Posterior vena cava (tissue), 2 donors: ENCODE measurements around the gene SLC39A11. TPM values are rescaled to one million over a fixed set of nuclear protein-coding genes. Genes with fewer than 3 reads are reported as not detected.
"Not testable (repeated sequence)": the region's sequence is repeated elsewhere in the genome, so short reads cannot be mapped to it uniquely, and the experiment has no call there.

Source experiments
- DNase-seq: peaks from one replicate; pipeline ENCODE4 v3.0.0-alpha.2; 2020; ENCODE audit warnings: low spot score
- intact Hi-C, 2 donors: fragments of 100-400 bp; cut with DNase I; formaldehyde crosslinking; loops; one replicate each; pipeline versions ENCODE4 v1.14.1 to v1.14.2; 2022 to 2023
- total RNA-seq, 2 donors: library from RNA; stranded (reverse); fragmentation: NEBNext Ultra II Directional; extraction: Animal tissue kit (Norgen Biotek cat#: 25700); gene quantifications; one replicate each; pipeline ENCODE4 v1.2.1, GENCODE V29; 2021
- donor health status: DM: yes; HTN: yes; CAD: no.
- donor health status: DM: yes; HTN: yes; CAD: no.

Gene SLC39A11
- total RNA-seq, 2 donors from 2014 or later, result 20.6 to 25.8 TPM

DNA sequence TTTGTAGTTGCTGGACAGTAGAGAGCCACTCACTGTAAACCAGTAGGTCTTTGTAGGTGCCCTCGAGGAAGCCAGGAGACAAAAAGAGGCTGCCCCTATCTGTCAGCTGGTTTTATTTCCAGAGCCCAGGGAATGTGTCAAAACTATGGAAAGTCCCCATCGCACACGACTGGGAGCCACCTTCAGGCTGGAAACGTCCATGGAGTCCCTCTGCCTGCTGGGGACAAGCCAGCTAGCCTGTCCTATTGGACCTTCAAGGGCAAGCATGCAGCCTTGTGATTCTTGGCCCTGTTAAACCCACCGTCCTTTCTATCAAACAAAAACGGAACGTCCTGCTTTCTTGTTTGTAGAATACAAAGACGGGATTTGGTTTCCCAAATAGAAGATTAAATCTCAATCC lies 289.8 kb downstream of the SLC39A11 start:
- DNase-seq, result no peak
- intact Hi-C loops, result no loop called here

GRCh38 chr17:72797142-72797541 lies 295.3 kb downstream of the SLC39A11 start:
- DNase-seq, result no peak
- intact Hi-C loops, result no loop called here

GRCh38 chr17:72795941-72796340 lies 296.5 kb downstream of the SLC39A11 start:
- intact Hi-C loops, result no loop called here

DNA sequence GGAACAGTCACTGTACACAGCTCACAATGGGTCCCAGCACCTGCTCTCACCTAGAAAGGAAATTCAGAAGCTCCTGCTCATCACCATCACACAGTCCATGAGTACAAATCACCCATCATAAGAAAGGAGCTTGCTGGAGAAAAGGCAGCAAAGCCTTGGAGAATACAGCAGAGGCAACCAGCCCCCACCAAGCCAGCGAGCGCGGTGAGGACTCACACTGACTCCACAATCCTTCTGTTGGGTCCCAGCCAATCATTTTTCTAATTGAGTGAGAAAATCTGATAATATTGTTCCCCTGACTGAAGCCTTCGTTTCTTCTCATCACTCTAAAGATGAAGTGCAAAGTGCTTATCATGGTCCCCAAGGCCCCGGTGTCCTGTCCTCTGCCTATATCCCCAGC lies 298.3 kb downstream of the SLC39A11 start:
- intact Hi-C loops, result no loop called here

More at GRCh38 chr17:72795941-72796340, 296.5 kb downstream of the SLC39A11 start:
- no peak for DNase-seq

DNA sequence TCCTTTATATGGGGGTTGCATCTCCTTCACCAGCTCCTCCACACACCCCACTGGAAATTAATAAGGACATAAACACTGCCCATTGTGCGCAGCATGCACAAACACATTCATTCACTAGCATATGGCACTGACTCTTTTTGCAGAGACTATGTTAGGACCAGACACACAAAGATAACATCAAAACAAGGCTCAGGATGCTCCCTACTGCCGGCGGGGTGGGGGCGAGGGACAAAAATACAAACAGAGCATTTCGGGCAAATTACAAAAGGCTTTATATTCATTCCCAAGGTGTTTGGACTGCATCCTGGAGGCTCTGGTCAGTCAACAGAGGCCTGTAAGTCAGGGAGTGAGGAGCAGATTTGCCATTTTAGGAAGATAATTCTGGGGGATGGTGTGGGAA lies 299.7 kb downstream of the SLC39A11 start:
- intact Hi-C loops, result no loop called here
- DNase-seq, result no peak

More for the DNA sequence above, 298.3 kb downstream of the SLC39A11 start:
- no peak for DNase-seq

- intact Hi-C loops, result no loop called here
- DNase-seq, result no peak
These were observed 302.3 kb downstream of the SLC39A11 start for GRCh38 chr17:72790190-72790589.

GRCh38 chr17:72789711-72790110 lies 302.8 kb downstream of the SLC39A11 start:
- no peak for DNase-seq
- intact Hi-C loops, result no loop called here

GRCh38 chr17:72788950-72789585 lies 303.4 kb downstream of the SLC39A11 start:
- intact Hi-C loops, result no loop called here
- DNase-seq, result no peak

GRCh38 chr17:72786209-72786608 lies 306.3 kb downstream of the SLC39A11 start:
- DNase-seq, result no peak
- intact Hi-C loops, result no loop called here

DNA sequence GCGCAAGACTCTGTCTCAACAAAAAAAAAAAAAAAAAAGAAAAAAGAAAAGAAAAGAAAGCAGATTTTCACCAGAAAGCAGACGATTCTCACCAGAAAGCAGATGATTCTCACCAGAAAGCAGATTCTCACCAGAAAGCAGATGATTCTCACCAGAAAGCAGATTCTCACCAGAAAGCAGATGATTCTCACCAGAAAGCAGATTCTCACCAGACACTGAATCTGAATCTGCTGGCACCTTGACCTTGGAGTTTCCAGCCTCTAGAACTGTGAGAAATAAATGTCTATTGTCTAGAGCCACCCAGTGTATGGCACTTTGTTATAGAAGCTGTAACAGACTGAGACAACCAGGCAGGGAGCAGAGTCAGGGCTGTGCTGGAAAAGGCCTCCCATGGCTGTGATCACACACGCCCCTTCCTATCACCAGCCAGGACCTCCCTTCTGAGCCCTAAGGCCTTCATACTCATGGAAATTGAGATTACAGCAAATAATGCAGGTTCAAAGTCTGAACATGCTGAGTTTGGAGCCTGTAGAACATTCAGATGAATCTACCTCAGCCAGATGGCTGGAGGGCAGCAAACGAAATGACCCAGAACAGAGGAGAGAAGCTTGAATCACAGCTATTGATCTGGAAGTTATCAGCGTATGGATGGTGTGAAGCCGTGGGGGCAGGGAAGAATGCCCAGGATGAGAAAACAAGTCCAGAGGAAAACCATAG lies 309.3 kb downstream of the SLC39A11 start:
- DNase-seq, result no peak
- intact Hi-C loops, result loop anchor here in 1 of 2 donors (5.0 kb wide), 1 partner anchor 1396 kb away; no protein-coding TSS in a partner anchor

DNA sequence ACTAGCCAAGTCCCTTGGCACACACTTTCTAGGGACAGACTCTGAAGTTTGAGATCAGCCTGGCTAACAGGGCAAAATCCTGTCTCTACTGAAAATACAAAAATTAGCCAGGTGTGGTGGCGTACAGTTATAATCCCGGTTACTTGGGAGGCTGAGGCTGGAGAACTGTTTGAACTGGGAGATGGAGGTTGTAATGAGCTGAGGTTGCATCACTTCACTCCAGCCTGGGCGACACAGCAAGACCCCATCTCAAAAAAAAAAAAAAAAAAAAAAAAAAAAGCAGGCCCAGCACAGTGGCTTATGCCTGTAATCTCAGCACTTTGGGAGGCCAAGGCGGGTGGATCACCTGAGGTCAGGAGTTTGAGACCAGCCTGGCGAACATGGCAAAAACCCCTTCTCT lies 310.1 kb downstream of the SLC39A11 start:
- not testable (repeated sequence) for DNase-seq

GRCh38 chr17:72778169-72779151 lies 314.0 kb downstream of the SLC39A11 start:
- DNase-seq, result no peak
- intact Hi-C loops, result loop anchor here in 1 of 2 donors (10.0 kb wide), 1 partner anchor 56 kb away; no protein-coding TSS in a partner anchor

More for the DNA sequence above, 310.1 kb downstream of the SLC39A11 start:
- intact Hi-C loops, result loop anchor here in 1 of 2 donors (5.0 kb wide), 1 partner anchor 1395 kb away; no protein-coding TSS in a partner anchor

GRCh38 chr17:72775919-72776318 lies 316.6 kb downstream of the SLC39A11 start:
- intact Hi-C loops, result loop anchor here in 1 of 2 donors (10.0 kb wide), 1 partner anchor 59 kb away; no protein-coding TSS in a partner anchor

GRCh38 chr17:72775237-72775636 lies 317.3 kb downstream of the SLC39A11 start:
- intact Hi-C loops, result loop anchor here in 1 of 2 donors (10.0 kb wide), 1 partner anchor 60 kb away; no protein-coding TSS in a partner anchor
- no peak for DNase-seq

More at GRCh38 chr17:72775919-72776318, 316.6 kb downstream of the SLC39A11 start:
- no peak for DNase-seq

- no peak for DNase-seq
- intact Hi-C loops, result loop anchor here in 1 of 2 donors (10.0 kb wide), 1 partner anchor 61 kb away; no protein-coding TSS in a partner anchor
These were observed 318.3 kb downstream of the SLC39A11 start for GRCh38 chr17:72774236-72774635.

DNA sequence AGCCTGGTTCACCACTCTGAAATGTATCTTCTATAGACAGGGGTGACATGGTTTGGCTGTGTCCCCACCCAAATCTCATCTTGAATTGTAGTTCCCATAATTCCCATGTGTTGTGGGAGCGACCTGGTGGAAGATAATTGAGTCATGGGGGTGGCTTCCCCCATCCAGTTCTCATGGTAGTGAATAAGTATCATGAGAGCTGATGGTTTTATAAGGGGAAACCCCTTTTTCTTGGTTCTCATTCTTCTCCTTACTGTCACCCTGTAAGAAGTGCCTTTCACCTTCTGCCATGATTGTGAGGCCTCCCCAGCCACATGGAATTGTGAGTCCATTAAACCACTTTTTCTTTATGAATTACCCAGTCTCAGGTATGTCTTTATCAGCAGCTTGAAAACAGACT lies 319.3 kb downstream of the SLC39A11 start:
- intact Hi-C loops, result loop anchor here in 1 of 2 donors (10.0 kb wide), 1 partner anchor 62 kb away; no protein-coding TSS in a partner anchor
- not testable (repeated sequence) for DNase-seq

- no peak for DNase-seq
- intact Hi-C loops, result loop anchor here in 1 of 2 donors (10.0 kb wide), 1 partner anchor 62 kb away; no protein-coding TSS in a partner anchor
These were observed 320.1 kb downstream of the SLC39A11 start for GRCh38 chr17:72772331-72772821.

GRCh38 chr17:72771734-72772133 lies 320.8 kb downstream of the SLC39A11 start:
- intact Hi-C loops, result loop anchor here in 1 of 2 donors (10.0 kb wide), 1 partner anchor 63 kb away; no protein-coding TSS in a partner anchor
- DNase-seq, result no peak
